NT2/D1 (cell line): Measurements from ENCODE around the gene ASB6.

Experiments
- SUZ12 ChIP-seq: IDR thresholded peaks from 2 replicates; pipeline ENCODE4 v1.6.1; 2011; ENCODE audit not compliant: insufficient read length, insufficient read depth; ENCODE audit errors: extremely low read depth
- YY1 ChIP-seq: IDR thresholded peaks from 2 replicates; pipeline ENCODE4 v1.6.1; 2011; ENCODE audit not compliant: insufficient read length, insufficient read depth
- ZNF274 ChIP-seq: IDR thresholded peaks from 2 replicates; pipeline ENCODE4 v1.6.1; 2011; ENCODE audit warnings: mild to moderate bottlenecking, low read depth, low read length

DNA sequence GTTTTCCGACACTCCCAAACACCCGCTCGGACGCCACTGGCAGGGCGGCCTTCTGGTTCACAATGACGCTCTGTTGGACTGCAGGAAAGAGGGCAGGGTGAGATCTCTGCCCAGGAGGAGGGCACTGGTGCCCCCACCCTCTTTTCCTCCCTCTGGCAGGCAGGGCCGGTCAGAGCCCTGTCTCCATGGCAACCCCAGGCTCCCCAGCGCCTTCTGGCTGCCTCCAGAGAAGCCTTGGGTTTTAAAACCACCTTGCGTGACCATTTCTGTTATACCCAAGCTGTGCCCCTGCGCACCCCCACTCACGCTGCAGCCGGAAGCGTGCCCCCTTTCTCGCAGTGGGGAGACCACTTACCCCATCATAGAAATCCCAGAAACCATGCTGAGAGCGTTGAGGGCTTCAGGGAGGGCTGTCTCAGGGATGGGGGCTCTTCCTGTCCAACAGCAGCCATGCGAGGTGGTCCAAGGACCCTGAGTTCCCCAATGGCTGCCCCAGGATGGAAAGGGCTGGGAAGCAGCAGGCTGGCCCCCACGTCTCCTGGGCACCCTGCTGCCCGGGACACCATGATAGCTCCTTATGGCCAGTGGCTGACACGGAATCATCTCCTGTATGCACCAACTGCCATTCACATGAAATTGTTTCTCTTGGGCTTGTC, 28.3 kb downstream of the ASB6 start:
- TF ChIP-seq SUZ12 (no peak), YY1 (no peak), ZNF274 (no peak)
